ENCODE results near the gene NTRK2.

The NTRK2 gene

GRCh38 chr9:84993105-84993504 lies 323.6 kb downstream of the NTRK2 start:
- Histone ChIP-seq H3K27me3 (ENCODE audit: control insufficient read depth in 1 of 2, insufficient read depth in 2 of 2, low read length in 2 of 2) (peaks cover 0 to 4% of the 10 kb centered on the region in 2 donors), H3K27ac (ENCODE audit: low read length) (no peak overlapping the region), H3K9ac (ENCODE audit: low read length in 2 of 2) (no peak overlapping the region), H3K4me1 (ENCODE audit: control insufficient read depth, insufficient read depth, low read length) (no peaks in the 10 kb centered on the region), H3K36me3 (ENCODE audit: control insufficient read depth in 2 of 2, insufficient read depth in 2 of 2, low read length in 2 of 2) (no peaks in the 10 kb centered on the region), H3K9me3 (ENCODE audit: control insufficient read depth in 2 of 2, low read length in 2 of 2) (no peaks in the 10 kb centered on the region), H3K4me3 (ENCODE audit: low read length in 2 of 2) (no peak overlapping the region)

DNA sequence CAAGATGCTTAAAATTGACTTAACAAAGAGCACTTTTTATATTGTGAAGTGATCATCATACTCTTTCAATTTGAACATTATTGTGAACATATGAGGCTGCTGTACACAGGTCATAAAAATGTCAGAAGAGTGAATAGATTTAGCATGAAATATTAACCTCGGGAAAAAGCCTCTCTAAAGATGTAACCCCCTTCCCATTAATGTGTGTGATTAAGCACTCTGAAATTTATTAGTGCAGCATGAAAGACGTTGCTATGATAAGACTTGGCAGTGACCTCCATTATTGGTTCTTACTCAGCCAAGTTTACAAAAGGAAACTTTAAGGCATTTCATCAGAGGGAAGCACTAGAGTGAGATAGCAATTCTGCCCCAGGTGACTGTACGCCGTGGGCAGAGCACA lies 326.5 kb downstream of the NTRK2 start:
- H3K36me3 ChIP-seq (ENCODE audit: control insufficient read depth in 2 of 2, insufficient read depth in 2 of 2, low read length in 2 of 2) = no peaks in the 10 kb centered on the region
- no peak overlapping the region for H3K4me3 ChIP-seq (ENCODE audit: low read length in 2 of 2)
- peaks cover 2 to 8% of the 10 kb centered on the region in 2 donors for H3K9me3 ChIP-seq (ENCODE audit: control insufficient read depth in 2 of 2, low read length in 2 of 2)
- no peak overlapping the region for H3K9ac ChIP-seq (ENCODE audit: low read length in 2 of 2)
- no peak overlapping the region for H3K27ac ChIP-seq (ENCODE audit: low read length)
- no peaks in the 10 kb centered on the region for H3K4me1 ChIP-seq (ENCODE audit: control insufficient read depth, insufficient read depth, low read length)
- peaks cover 0 to 4% of the 10 kb centered on the region in 2 donors for H3K27me3 ChIP-seq (ENCODE audit: control insufficient read depth in 1 of 2, insufficient read depth in 2 of 2, low read length in 2 of 2)

- Histone ChIP-seq H3K4me1 (ENCODE audit: control insufficient read depth, insufficient read depth, low read length) (no peaks in the 10 kb centered on the region), H3K27me3 (ENCODE audit: control insufficient read depth in 1 of 2, insufficient read depth in 2 of 2, low read length in 2 of 2) (peaks cover 0 to 4% of the 10 kb centered on the region in 2 donors), H3K4me3 (ENCODE audit: low read length in 2 of 2) (no peak overlapping the region), H3K36me3 (ENCODE audit: control insufficient read depth in 2 of 2, insufficient read depth in 2 of 2, low read length in 2 of 2) (no peaks in the 10 kb centered on the region), H3K9ac (ENCODE audit: low read length in 2 of 2) (no peak overlapping the region), H3K27ac (ENCODE audit: low read length) (no peak overlapping the region), H3K9me3 (ENCODE audit: control insufficient read depth in 2 of 2, low read length in 2 of 2) (peaks cover 4 to 11% of the 10 kb centered on the region in 2 donors)
Observed at GRCh38 chr9:84996716-84997115, 327.2 kb downstream of the NTRK2 start.

DNA sequence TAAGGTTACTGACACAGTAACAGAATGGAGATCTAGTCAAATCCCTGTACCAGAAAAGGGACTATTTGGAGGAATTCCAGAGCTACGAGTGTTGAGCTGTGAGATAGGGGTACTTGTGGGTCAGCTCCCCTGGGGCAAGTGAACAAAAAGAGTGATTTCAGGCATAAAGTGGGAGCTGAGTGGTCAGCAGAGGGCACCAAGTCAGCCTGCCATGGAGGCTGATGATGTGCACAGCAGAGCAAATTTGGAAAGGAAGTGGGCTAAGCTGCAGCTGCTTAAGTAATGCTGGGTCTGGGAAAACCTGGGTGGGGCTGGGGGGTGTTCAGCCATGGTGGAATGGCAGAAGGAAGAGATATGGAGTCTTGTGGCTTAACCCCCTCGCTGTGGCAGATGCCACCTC lies 327.9 kb downstream of the NTRK2 start:
- Histone ChIP-seq H3K9ac (ENCODE audit: low read length in 2 of 2) (no peak overlapping the region), H3K27me3 (ENCODE audit: control insufficient read depth in 1 of 2, insufficient read depth in 2 of 2, low read length in 2 of 2) (peaks cover 0 to 5% of the 10 kb centered on the region in 2 donors), H3K9me3 (ENCODE audit: control insufficient read depth in 2 of 2, low read length in 2 of 2) (peaks cover 4 to 11% of the 10 kb centered on the region in 2 donors), H3K27ac (ENCODE audit: low read length) (no peak overlapping the region), H3K36me3 (ENCODE audit: control insufficient read depth in 2 of 2, insufficient read depth in 2 of 2, low read length in 2 of 2) (no peaks in the 10 kb centered on the region), H3K4me3 (ENCODE audit: low read length in 2 of 2) (no peak overlapping the region), H3K4me1 (ENCODE audit: control insufficient read depth, insufficient read depth, low read length) (no peaks in the 10 kb centered on the region)

- H3K27me3 ChIP-seq (ENCODE audit: control insufficient read depth in 1 of 2, insufficient read depth in 2 of 2, low read length in 2 of 2) = peaks cover 0 to 3% of the 10 kb centered on the region in 2 donors
- peaks cover 4 to 11% of the 10 kb centered on the region in 2 donors for H3K9me3 ChIP-seq (ENCODE audit: control insufficient read depth in 2 of 2, low read length in 2 of 2)
- H3K36me3 ChIP-seq (ENCODE audit: control insufficient read depth in 2 of 2, insufficient read depth in 2 of 2, low read length in 2 of 2) = no peaks in the 10 kb centered on the region
- H3K4me1 ChIP-seq (ENCODE audit: control insufficient read depth, insufficient read depth, low read length) = no peaks in the 10 kb centered on the region
- H3K4me3 ChIP-seq (ENCODE audit: low read length in 2 of 2) = no peak overlapping the region
- no peak overlapping the region for H3K27ac ChIP-seq (ENCODE audit: low read length)
- no peak overlapping the region for H3K9ac ChIP-seq (ENCODE audit: low read length in 2 of 2)
Observed at GRCh38 chr9:84998639-84999038, 329.1 kb downstream of the NTRK2 start.

GRCh38 chr9:84999788-85000187 lies 330.3 kb downstream of the NTRK2 start:
- Histone ChIP-seq H3K27ac (ENCODE audit: low read length) (no peak overlapping the region), H3K4me1 (ENCODE audit: control insufficient read depth, insufficient read depth, low read length) (no peaks in the 10 kb centered on the region), H3K27me3 (ENCODE audit: control insufficient read depth in 1 of 2, insufficient read depth in 2 of 2, low read length in 2 of 2) (peaks cover 0 to 3% of the 10 kb centered on the region in 2 donors), H3K9me3 (ENCODE audit: control insufficient read depth in 2 of 2, low read length in 2 of 2) (peaks cover 4 to 11% of the 10 kb centered on the region in 2 donors), H3K9ac (ENCODE audit: low read length in 2 of 2) (no peak overlapping the region), H3K4me3 (ENCODE audit: low read length in 2 of 2) (no peak overlapping the region), H3K36me3 (ENCODE audit: control insufficient read depth in 2 of 2, insufficient read depth in 2 of 2, low read length in 2 of 2) (no peaks in the 10 kb centered on the region)

- Histone ChIP-seq H3K27me3 (ENCODE audit: control insufficient read depth in 1 of 2, insufficient read depth in 2 of 2, low read length in 2 of 2) (peaks cover 0 to 2% of the 10 kb centered on the region in 2 donors), H3K27ac (ENCODE audit: low read length) (no peak overlapping the region), H3K4me3 (ENCODE audit: low read length in 2 of 2) (no peak overlapping the region), H3K4me1 (ENCODE audit: control insufficient read depth, insufficient read depth, low read length) (no peaks in the 10 kb centered on the region), H3K36me3 (ENCODE audit: control insufficient read depth in 2 of 2, insufficient read depth in 2 of 2, low read length in 2 of 2) (no peaks in the 10 kb centered on the region), H3K9ac (ENCODE audit: low read length in 2 of 2) (no peak overlapping the region), H3K9me3 (ENCODE audit: control insufficient read depth in 2 of 2, low read length in 2 of 2) (peaks cover 4 to 11% of the 10 kb centered on the region in 2 donors)
Observed at GRCh38 chr9:85001925-85002324, 332.4 kb downstream of the NTRK2 start.

DNA sequence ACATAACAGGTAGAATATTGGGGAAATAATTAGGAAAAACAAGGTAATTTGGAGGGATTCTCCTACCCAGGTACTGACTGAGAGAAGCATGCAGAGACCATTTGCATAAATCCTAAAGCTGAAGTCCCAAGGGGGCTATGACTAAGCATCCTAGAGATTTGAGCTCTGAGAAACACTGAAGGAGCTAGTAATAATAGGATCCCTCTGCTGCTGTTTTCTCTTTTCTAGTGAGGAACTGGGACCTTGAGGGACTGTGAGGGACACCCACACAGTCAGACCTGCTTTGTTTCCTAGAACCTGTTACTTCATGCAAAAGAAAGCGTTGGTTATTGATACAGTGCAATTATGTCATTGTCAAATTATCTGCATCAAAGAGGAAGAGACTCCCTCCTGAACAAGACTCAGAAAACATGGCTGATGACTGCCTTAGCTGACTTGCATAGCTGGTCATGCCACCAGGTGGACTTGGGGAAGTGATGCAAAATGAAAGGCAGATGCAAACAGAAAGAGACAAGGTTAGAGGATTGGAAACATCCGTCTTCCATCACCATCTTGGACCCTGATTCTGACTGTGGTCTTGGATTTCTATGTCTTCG lies 335.4 kb downstream of the NTRK2 start:
- Histone ChIP-seq H3K4me3 (ENCODE audit: low read length in 2 of 2) (no peak overlapping the region), H3K27ac (ENCODE audit: low read length) (no peak overlapping the region), H3K9me3 (ENCODE audit: control insufficient read depth in 2 of 2, low read length in 2 of 2) (peaks cover 4 to 11% of the 10 kb centered on the region in 2 donors), H3K9ac (ENCODE audit: low read length in 2 of 2) (no peak overlapping the region), H3K4me1 (ENCODE audit: control insufficient read depth, insufficient read depth, low read length) (no peaks in the 10 kb centered on the region), H3K27me3 (ENCODE audit: control insufficient read depth in 1 of 2, insufficient read depth in 2 of 2, low read length in 2 of 2) (peaks cover 0 to 2% of the 10 kb centered on the region in 2 donors), H3K36me3 (ENCODE audit: control insufficient read depth in 2 of 2, insufficient read depth in 2 of 2, low read length in 2 of 2) (no peaks in the 10 kb centered on the region)

DNA sequence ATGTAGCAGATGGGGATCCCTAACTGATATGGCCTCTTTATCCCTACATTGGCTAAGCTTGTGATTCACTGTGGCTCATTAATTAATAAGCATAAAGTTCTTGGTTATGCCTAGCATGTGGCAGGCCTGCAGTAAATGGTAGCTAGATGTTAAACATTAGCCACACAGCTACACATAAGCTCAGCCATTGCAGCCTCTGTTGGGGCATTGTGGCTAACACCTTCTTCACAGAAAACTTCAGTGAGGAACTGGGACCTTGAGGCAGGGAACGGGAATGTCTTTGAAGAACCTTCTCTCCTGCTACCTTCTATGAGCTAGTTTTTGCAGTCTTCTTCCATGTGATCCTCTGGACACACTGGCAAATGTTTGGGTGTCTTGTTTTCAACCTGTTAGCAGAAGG lies 338.2 kb downstream of the NTRK2 start:
- H3K4me1 ChIP-seq (ENCODE audit: control insufficient read depth, insufficient read depth, low read length) = no peaks in the 10 kb centered on the region
- no peak overlapping the region for H3K4me3 ChIP-seq (ENCODE audit: low read length in 2 of 2)
- H3K9me3 ChIP-seq (ENCODE audit: control insufficient read depth in 2 of 2, low read length in 2 of 2) = no peaks in the 10 kb centered on the region
- H3K27ac ChIP-seq (ENCODE audit: low read length) = no peak overlapping the region
- no peaks in the 10 kb centered on the region for H3K27me3 ChIP-seq (ENCODE audit: control insufficient read depth in 1 of 2, insufficient read depth in 2 of 2, low read length in 2 of 2)
- no peaks in the 10 kb centered on the region for H3K36me3 ChIP-seq (ENCODE audit: control insufficient read depth in 2 of 2, insufficient read depth in 2 of 2, low read length in 2 of 2)
- no peak overlapping the region for H3K9ac ChIP-seq (ENCODE audit: low read length in 2 of 2)

DNA sequence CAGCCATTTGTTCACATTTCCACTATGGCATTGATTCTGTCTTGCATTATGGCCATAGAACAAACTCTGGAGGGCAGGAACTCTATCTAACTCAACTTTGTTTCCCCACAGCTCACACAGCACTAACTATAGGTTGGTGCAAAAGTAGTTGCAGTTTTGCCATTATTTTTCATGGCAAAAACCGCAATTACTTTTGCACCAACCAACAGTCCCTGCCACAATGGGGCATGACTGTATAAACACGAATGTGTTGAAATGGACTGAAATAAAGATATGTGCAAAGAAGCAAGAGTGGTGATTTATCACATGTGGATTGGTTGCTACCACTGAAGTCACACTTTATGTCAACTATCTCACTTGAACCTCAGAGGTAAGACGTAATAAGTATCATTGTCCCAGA lies 338.7 kb downstream of the NTRK2 start:
- Histone ChIP-seq H3K9ac (ENCODE audit: low read length in 2 of 2) (no peak overlapping the region), H3K4me1 (ENCODE audit: control insufficient read depth, insufficient read depth, low read length) (no peaks in the 10 kb centered on the region)

GRCh38 chr9:85009251-85009650 lies 339.7 kb downstream of the NTRK2 start:
- H3K27ac ChIP-seq (ENCODE audit: low read length) = no peak overlapping the region
- no peaks in the 10 kb centered on the region for H3K4me1 ChIP-seq (ENCODE audit: control insufficient read depth, insufficient read depth, low read length)
- H3K27me3 ChIP-seq (ENCODE audit: control insufficient read depth in 1 of 2, insufficient read depth in 2 of 2, low read length in 2 of 2) = no peaks in the 10 kb centered on the region
- no peaks in the 10 kb centered on the region for H3K9me3 ChIP-seq (ENCODE audit: control insufficient read depth in 2 of 2, low read length in 2 of 2)
- no peak overlapping the region for H3K9ac ChIP-seq (ENCODE audit: low read length in 2 of 2)
- H3K4me3 ChIP-seq (ENCODE audit: low read length in 2 of 2) = no peak overlapping the region
- H3K36me3 ChIP-seq (ENCODE audit: control insufficient read depth in 2 of 2, insufficient read depth in 2 of 2, low read length in 2 of 2) = no peaks in the 10 kb centered on the region

More for the DNA sequence above, 338.7 kb downstream of the NTRK2 start:
- Histone ChIP-seq H3K27me3 (ENCODE audit: control insufficient read depth in 1 of 2, insufficient read depth in 2 of 2, low read length in 2 of 2) (no peaks in the 10 kb centered on the region), H3K36me3 (ENCODE audit: control insufficient read depth in 2 of 2, insufficient read depth in 2 of 2, low read length in 2 of 2) (no peaks in the 10 kb centered on the region), H3K4me3 (ENCODE audit: low read length in 2 of 2) (no peak overlapping the region), H3K27ac (ENCODE audit: low read length) (no peak overlapping the region), H3K9me3 (ENCODE audit: control insufficient read depth in 2 of 2, low read length in 2 of 2) (no peaks in the 10 kb centered on the region)
